Right atrium auricular region (tissue), 2 donors: ENCODE measurements around the gene LHFPL6. TPM values are rescaled to one million over a fixed set of nuclear protein-coding genes. Genes with fewer than 3 reads are reported as not detected.

ENCODE experiments used
- DNase-seq: peaks from one replicate; pipeline ENCODE4 v3.0.0-alpha.2; 2019; ENCODE audit warnings: low spot score
- H3K27ac ChIP-seq, 2 donors: fragments of 200-600 bp; sonication (generic); 1 replicate in 1 of 2; 2 replicates in 1 of 2; pipeline ENCODE4 v1.5.1; 2016 to 2019
- H3K27me3 ChIP-seq, 2 donors: fragments of 200-600 bp; sonication (generic); one replicate each; pipeline versions ENCODE4 v1.5.1 to v1.6.0; 2017 to 2019
- H3K36me3 ChIP-seq: fragments of 200-600 bp; sonication (generic); one replicate; pipeline ENCODE4 v1.5.1; 2016
- H3K4me1 ChIP-seq, 2 donors: fragments of 200-600 bp; sonication (generic); one replicate each; pipeline versions ENCODE4 v1.5.1 to v1.6.0; 2017 to 2019
- H3K4me3 ChIP-seq, 2 donors: fragments of 200-600 bp; sonication (generic); 1 replicate in 1 of 2; 2 replicates in 1 of 2; pipeline ENCODE4 v1.5.1; 2017 to 2019; ENCODE audit warnings: mild to moderate bottlenecking in 1 of 2, moderate library complexity in 1 of 2
- H3K9me3 ChIP-seq, 2 donors: fragments of 200-600 bp; sonication (generic); one replicate each; pipeline ENCODE4 v1.5.1; 2019
- CTCF ChIP-seq, 2 donors: fragments of 200-600 bp; sonication (generic); IDR thresholded peaks; one replicate each; pipeline ENCODE4 v1.5.1; 2019; ENCODE audit warnings: antibody characterized with exemption in 2 of 2
- total RNA-seq, 2 donors: library from RNA; depleted of rRNA; stranded (reverse); fragments of >200 nt; gene quantifications; one replicate each; pipeline ENCODE4 v1.1.0, GENCODE V29; 2016

Gene LHFPL6
- total RNA-seq, 2 donors from 2014 or later = 39.0 to 57.2 TPM

GRCh38 chr13:39312596-39312995 is 290.4 kb downstream of the LHFPL6 start:
- TF ChIP-seq CTCF (IDR thresholded peaks at IDR 0.05) = no peak
- Histone ChIP-seq H3K9me3 (no peaks in the 10 kb centered on the region), H3K4me1 (peaks cover 0 to 27% of the 10 kb centered on the region in 2 donors), H3K36me3 (no peaks in the 10 kb centered on the region), H3K4me3 (no peak overlapping the region), H3K27ac (no peak overlapping the region), H3K27me3 (no peaks in the 10 kb centered on the region)
- no peak for DNase-seq

GRCh38 chr13:39311619-39312018 is 291.4 kb downstream of the LHFPL6 start:
- no peak overlapping the region for H3K4me3 ChIP-seq
- TF ChIP-seq CTCF (IDR thresholded peaks at IDR 0.05) = no peak
- DNase-seq = no peak
- H3K36me3 ChIP-seq = no peaks in the 10 kb centered on the region
- no peak overlapping the region for H3K27ac ChIP-seq
- H3K27me3 ChIP-seq = no peaks in the 10 kb centered on the region
- peaks cover 0 to 17% of the 10 kb centered on the region in 2 donors for H3K4me1 ChIP-seq
- no peaks in the 10 kb centered on the region for H3K9me3 ChIP-seq

- Histone ChIP-seq H3K27me3 (no peaks in the 10 kb centered on the region), H3K4me1 (peaks cover 0 to 13% of the 10 kb centered on the region in 2 donors), H3K9me3 (no peaks in the 10 kb centered on the region), H3K36me3 (no peaks in the 10 kb centered on the region), H3K4me3 (no peak overlapping the region), H3K27ac (no peak overlapping the region)
- no peak for DNase-seq
- TF ChIP-seq CTCF (IDR thresholded peaks at IDR 0.05) = no peak
These were observed 292.0 kb downstream of the LHFPL6 start for GRCh38 chr13:39310961-39311360.

- H3K36me3 ChIP-seq = no peaks in the 10 kb centered on the region
- DNase-seq = no peak
- no peak for TF ChIP-seq CTCF (IDR thresholded peaks at IDR 0.05)
These were observed 296.1 kb downstream of the LHFPL6 start for GRCh38 chr13:39306639-39307589.

GRCh38 chr13:39302820-39303219 is 300.2 kb downstream of the LHFPL6 start:
- no peak overlapping the region for H3K4me3 ChIP-seq
- no peak for TF ChIP-seq CTCF (IDR thresholded peaks at IDR 0.05)
- H3K9me3 ChIP-seq = no peaks in the 10 kb centered on the region
- no peaks in the 10 kb centered on the region for H3K27me3 ChIP-seq
- no peak overlapping the region for H3K27ac ChIP-seq
- DNase-seq = no peak
- no peaks in the 10 kb centered on the region for H3K36me3 ChIP-seq
- H3K4me1 ChIP-seq = no peaks in the 10 kb centered on the region

More at GRCh38 chr13:39306639-39307589, 296.1 kb downstream of the LHFPL6 start:
- Histone ChIP-seq H3K27me3 (no peaks in the 10 kb centered on the region), H3K4me1 (peaks cover 0 to 12% of the 10 kb centered on the region in 2 donors), H3K4me3 (no peak overlapping the region), H3K27ac (no peak overlapping the region), H3K9me3 (no peaks in the 10 kb centered on the region)
